ENCODE measurements around the gene DBNL.

The DBNL gene

DNA sequence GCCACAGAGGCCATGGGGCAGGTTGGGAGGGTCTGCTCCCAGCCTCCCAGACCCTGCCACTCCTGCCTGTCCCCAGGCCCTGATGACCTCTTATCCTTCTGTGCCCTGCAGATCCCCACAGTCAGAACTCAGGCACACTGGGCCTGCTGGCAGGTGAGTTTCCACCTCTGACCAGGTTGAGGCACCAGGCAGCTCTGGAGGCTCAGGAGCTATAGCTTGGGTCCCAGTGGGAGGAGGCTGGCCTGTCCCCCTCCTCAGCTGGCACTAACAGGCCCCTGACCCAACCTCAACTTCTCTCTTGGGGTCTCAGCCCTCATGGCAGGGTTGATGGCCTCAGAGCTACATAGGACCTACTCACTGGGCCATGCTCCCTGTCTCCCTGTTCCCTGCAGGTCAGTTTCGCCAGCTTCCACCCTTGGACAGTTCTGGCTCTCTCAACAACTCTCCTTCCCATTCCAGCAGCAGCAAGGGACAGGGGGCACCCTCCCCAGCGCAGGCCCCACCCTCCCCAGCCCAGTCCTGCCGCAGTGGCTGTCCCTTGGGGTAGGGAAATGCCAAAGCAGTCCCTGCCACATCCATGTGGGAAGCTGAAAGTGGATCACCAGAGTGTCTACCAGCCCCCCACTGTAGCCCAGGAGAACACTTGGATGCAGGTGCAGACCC is 56.9 kb downstream of the DBNL start:
- no peak for DNase-seq

DNA sequence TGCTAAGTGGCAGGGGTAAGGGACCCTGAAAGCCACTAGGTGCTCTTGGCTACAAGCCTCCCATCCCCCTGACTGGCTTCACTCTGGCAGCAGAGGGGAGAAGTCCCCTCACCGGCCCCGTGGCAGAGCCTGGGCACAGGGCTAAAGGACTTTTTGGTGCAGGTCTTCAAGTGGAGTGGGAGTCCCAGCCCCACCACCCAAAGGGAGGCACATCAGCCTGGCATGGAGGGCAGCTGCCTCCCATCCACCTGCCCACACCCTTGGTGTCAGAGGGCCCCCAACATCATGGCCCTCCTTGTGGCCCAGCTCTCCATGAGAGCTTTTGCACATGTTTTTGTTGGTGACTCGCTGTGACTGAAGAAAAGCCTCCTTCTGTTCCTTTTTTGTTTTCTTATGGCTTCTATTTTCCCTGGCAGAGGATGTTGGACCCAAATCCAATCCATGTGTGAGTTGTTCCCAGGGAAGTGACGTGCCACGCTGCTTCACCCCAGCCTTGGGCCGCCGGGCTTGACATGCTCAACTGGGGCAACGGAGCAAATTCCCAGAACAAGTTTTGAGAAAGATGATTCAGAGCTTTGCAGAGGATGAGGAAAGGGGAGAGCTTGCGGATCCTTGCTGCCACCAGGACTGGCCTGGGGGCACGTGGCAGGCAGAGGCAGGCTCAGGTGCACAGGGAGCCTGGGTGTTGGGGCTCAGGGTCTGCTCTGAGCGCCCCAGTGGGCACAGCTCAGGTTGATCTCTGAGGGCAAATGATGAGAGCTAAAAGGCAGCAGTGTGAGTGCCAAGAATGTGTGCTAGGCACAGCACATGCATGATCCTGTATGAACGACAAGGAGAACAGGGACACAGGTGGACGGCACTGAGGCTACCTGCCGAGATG is 57.7 kb downstream of the DBNL start:
- no peak for DNase-seq

DNA sequence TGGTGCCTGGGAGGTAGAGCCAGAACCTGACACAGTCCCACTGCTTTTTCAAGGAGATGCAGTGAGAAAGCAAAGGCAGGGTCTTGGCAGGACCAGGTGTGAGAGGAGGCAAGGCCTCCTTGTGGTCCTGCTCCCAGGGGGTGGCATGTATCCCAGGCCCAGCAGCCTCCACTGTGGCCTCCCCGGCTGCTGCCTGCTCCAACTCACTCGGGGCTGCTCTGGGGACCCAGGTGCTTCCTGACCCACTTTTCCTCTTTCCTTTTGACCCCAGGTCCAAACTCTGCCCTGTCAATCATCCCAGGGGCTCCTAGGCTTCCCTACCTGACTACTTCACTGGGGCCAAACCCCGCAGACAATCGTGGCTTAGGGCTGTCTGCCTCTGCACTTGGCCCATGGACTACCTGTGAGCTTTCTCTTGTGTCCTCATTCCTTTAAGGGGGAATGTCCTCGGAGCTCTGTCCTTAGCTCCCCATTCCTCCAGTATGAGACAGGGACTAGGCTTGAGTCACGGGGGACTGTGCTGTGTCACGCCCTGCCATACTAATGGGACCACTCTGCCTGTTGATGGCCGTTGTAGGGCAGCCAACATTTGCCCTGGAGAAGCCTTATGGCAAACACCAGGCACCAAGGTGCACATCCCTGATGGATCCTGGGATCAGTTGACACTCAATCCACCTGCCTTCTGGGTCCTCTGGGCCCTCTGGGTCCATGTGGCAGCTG is 58.5 kb downstream of the DBNL start:
- no peak for DNase-seq

DNA sequence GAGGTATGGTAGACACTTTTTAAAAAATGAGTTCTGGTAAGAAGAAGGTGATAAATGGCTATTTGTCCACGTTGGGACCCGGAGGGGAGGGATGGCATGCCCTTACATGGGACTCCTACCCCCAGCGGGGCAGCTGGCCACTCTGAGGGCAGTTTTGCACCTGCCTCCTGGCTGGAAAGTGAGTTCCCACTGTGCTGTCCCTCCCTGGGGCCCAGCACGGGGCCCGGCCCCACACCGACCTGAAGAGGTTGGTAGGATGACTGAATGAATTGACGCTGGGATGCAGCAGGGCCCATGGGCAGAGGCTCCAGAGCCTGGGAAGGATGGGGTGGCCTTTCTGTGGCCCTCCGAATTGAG is 59.0 kb downstream of the DBNL start:
- no peak for DNase-seq

DNA sequence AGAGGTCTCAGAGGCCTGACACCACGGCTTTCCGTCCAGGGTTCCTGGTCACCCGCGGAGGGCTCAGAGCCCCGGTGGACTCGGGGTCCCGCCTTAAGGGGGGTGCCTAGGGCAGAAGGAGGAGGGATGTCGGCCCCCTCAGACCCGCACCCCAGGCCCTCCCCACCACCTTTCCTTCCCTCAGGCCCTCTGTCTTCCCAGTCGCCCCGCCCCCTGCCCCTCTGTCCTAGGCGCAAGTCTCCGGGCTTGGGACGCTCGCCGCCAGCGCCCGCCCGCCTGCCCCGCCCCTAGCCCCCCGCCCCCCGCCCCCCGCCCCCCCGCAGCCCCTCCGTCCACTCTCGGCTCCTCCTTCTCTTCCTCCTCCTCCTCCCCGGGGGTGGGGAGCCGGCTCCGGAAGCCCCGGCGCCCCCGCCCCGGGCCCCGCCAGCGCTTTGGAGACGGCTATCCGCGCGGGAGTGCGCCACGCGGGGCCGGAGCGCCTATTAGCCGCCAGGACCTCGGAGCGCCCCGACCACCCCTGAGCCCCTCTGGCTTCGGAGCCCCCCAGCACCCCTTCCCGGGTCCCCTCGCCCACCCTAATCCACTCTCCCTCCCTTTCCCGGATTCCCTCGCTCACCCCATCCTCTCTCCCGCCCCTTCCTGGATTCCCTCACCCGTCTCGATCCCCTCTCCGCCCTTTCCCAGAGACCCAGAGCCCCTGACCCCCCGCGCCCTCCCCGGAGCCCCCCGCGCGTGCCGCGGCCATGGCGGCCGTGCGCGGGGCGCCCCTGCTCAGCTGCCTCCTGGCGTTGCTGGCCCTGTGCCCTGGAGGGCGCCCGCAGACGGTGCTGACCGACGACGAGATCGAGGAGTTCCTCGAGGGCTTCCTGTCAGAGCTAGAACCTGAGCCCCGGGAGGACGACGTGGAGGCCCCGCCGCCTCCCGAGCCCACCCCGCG is 59.7 kb downstream of the DBNL start, which contains the start of gene AEBP1:
Gene AEBP1 (plus strand): TSS at position 423 of the 937 bp plus-strand sequence. CDS start 321 bp downstream, at position 744.
- DNase-seq, result peak; percentile 7

DNA sequence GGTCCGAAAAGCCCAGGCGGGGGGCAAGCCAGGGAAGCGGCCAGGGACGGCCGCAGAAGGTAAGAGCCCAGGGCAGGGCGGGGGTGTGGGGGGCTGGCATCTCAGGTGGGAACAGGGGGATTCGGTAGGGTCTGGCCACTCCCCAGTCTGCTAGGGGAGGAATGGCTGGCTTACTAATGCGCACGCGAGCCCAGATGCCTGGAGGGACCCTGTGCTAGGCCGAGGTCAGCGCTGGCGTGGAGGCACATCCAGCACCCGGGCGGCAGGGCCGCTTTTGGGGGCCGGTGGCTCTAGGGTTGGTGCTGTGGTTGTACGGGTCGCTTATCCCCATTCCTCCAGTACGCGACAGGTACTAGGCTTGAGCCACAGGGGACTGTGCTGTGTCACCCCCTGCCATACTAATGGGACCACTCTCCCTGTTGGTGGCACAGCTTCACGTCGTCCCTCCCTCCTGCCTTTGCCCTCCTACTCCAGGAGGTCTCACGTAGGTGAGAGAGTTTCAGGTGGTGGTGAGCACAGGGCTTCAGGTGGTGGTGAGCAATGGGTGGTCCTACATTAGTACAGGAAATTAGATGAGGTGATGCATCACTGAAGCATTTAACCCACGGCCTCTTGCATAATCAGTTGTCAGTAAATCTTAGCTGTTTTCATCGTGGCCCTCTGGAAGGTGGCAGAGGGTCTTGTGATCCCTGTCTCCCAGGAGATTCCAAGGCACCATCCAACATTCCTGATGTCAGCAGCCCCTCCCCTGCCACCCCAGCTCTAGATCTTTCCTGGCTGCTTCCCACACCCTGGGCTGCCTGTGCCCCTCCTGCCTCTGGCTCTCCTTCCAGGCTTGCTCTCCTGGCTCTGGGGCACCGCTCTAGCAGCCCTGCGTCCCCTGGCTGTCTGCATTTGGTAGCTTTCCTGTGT is 60.6 kb downstream of the DBNL start:
- no peak for DNase-seq

DNA sequence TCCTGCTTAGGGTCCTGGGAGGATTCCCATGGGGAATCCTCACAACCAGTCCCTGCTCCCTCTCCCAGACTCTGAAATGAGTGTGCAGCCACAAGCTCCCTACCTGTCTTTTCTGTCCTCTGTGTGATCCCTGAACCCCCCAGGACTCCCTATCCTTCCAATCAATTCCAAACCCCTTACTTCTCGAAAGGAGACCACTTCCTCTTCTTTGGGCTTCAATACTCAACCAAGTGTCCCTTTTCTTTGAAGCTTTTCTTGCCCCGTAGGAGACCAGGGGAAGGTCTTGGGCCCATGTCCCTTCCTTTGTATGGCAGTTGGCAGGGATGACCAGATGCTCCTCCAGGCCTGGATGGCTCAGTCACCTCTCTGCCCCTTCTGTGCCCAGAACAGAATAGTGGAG is 61.3 kb downstream of the DBNL start:
- no peak for DNase-seq

DNA sequence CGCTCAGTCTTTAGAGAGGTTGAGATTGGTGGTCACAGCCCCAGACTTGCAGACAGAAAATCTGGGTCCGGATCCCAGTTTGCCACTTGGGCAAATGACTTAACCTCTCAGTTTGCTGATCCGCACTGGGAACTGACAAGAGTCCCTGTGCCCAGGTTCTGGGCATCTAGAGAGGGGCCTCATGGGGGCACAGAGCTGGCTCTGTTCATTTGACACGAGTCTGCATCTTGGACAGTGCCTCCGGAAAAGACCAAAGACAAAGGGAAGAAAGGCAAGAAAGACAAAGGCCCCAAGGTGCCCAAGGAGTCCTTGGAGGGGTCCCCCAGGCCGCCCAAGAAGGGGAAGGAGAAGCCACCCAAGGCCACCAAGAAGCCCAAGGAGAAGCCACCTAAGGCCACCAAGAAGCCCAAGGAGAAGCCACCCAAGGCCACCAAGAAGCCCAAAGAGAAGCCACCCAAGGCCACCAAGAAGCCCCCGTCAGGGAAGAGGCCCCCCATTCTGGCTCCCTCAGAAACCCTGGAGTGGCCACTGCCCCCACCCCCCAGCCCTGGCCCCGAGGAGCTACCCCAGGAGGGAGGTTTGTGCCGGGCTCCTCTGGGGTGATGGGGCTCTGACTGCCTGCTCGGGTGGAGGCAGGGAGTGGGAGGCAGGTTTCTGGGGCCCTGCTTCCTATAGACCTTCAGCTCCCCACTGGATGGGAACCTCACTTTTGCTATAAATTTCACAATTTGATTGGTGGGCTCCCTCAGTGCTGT is 62.0 kb downstream of the DBNL start:
- DNase-seq, result no peak

DNA sequence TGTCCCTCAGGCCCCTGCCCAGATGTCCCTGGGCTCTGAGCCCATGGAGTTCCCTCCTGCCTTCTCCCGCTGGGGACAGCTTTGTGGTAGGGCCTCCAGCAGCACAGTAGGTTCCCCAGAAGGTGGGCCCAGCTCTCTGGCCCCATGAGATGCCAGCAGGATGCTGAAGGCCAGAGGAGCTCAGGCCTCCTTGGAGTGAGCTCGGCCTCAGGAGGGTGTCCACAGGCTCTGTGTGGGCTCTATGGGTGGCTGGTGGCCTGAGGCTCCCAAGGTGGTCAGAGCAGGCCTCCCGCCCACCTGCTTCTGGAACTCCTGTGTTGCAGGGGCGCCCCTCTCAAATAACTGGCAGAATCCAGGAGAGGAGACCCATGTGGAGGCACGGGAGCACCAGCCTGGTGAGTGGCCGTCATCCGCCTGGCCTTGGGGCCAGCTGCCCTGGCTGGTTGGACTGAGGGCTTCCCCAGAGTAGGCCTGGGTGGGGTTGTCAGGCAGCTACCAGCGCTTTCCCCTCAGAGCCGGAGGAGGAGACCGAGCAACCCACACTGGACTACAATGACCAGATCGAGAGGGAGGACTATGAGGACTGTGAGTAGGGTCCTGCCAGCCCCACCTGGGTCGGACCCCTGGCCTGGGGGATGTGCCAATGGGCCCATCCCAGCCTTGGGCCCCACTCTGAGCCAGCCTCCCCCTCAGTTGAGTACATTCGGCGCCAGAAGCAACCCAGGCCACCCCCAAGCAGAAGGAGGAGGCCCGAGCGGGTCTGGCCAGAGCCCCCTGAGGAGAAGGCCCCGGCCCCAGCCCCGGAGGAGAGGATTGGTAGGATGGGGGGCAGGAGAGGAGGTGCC is 62.8 kb downstream of the DBNL start:
- DNase-seq, result no peak

DNA sequence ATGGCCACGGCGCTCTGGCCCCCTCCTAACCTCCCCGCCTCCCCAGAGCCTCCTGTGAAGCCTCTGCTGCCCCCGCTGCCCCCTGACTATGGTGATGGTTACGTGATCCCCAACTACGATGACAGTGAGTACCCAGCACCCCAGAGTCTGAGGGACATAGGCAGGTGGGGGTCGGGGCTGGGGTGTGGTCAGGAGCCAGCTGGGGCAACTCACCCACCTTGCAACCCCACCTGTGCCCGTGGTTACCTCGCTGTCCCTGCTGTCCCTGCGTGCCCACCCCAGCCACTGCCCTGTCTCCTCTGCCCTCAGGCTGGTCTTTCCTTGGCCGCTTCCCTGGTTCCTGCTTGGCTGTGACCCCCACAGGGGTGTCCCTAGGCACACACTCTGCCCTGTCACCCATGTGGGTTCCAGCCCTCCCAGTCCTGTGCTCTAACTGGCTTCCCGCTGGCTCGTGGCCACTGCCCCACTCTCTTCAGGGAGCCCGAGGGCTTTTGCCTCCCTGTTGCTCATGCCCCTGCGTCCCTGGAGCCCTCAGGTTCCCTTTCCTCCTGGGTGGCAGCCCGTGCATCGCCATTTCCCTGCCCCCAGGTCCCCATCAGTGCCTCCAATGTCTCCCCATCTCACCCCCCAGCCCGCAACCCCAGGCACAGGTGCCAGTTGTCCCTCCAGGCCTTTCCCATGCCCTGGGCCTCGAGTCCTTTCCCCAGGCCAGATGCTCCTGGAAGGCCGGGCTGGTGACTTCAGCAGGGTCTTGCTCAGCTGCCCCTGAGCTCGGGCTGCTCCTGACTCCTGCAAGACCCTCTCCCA is 63.7 kb downstream of the DBNL start:
- DNase-seq, result no peak

DNA sequence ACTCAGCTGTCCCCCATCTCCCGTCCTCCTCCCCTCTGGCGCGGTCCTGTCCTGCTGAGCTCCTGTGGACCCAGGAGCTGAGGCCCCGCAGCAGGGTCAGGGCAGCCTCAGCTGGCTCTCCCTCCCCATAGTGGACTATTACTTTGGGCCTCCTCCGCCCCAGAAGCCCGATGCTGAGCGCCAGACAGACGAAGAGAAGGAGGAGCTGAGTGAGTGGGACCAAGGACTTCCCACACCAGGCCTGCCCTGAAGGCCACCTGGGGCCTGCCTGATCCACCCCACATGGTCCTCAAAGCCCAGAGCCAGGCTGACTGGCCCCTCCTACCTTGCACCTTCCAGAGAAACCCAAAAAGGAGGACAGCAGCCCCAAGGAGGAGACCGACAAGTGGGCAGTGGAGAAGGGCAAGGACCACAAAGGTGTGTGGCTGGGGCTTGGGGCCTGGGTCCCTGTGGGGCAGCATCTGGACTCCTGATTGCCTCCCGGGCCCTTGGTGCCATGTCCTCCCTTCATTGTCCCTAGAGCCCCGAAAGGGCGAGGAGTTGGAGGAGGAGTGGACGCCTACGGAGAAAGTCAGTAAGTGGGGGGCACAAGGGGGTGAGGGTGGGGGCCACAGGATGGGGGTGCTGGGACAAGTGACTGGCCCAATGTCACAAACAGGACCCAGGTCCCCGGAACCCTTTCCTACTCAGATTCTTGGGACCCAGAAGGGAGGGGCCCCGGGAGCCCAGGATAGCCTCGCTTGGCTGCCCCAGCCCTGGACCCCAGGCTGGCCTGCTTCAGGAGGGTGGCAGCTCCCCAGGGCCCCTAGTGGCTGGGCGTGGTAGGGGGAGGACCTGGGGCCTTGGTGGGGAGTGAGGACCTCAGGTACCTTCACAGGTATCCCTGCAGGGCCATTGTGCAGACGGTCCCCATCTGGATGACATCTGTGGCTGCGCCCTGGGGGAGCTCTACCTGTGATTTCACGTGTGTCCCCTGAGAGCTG is 64.6 kb downstream of the DBNL start:
- DNase-seq, result no peak

DNA sequence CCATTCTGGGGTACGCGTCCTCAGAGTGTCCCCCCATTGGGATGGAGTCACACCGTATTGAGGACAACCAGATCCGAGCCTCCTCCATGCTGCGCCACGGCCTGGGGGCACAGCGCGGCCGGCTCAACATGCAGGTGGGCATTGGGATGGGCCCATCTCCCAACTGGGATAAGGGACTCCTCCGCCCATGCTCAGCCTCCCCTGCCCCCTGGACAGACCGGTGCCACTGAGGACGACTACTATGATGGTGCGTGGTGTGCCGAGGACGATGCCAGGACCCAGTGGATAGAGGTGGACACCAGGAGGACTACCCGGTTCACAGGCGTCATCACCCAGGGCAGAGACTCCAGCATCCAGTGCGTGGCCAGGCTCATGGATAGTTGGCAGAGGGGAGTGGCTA is 65.5 kb downstream of the DBNL start:
- DNase-seq, result no peak

DNA sequence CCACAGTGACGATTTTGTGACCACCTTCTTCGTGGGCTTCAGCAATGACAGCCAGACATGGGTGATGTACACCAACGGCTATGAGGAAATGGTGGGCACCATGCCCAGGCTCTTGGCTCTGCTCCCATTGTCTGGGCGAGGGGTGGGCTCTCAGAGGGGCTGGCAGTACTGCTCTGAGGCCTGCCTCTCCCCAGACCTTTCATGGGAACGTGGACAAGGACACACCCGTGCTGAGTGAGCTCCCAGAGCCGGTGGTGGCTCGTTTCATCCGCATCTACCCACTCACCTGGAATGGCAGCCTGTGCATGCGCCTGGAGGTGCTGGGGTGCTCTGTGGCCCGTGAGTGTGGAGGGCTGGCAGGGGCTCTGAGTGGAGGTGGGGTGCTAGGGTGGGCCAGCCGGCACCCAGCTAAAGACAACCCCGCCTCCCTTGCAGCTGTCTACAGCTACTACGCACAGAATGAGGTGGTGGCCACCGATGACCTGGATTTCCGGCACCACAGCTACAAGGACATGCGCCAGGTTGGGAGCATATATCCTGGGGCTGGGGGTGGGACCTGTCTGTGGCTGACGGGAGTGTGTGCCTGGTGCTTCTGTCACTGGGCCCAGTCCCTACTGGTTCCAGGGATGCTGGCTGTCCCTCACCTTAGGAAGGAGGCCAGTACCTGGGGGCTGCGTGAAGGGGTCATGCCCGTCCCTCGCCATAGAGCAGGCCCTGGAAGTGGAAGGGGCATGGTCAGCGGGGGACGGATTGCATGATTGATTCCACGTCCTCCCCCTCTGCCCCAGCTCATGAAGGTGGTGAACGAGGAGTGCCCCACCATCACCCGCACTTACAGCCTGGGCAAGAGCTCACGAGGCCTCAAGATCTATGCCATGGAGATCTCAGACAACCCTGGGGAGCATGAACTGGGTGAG is 66.5 kb downstream of the DBNL start:
- no peak for DNase-seq
